ENCODE measurements around the gene CADM1. TPM values are rescaled to one million over a fixed set of nuclear protein-coding genes. Genes with fewer than 3 reads are reported as not detected.

Gene CADM1
- total RNA-seq, 6 experiments from 2014 or later = 21.1 to 56.7 (median 30.6) TPM

GRCh38 chr11:115430345-115430744 lies 73.9 kb downstream of the CADM1 start:
- Histone ChIP-seq H3K27ac (no peak overlapping the region), H3K27me3 (no peaks in the 10 kb centered on the region), H3K4me3 (no peak overlapping the region), H3K36me3 (no peaks in the 10 kb centered on the region), H3K4me1 (peaks cover 0 to 6% (median 0%) of the 10 kb centered on the region in 4 donors), H3K9me3 (no peaks in the 10 kb centered on the region)
- WGBS (ENCODE audit: insufficient coverage, low coverage, low lambda C conversion rate, missing lambda C conversion rate) = 95% methylated on average over 1 of the region's 1 CpG
- TF ChIP-seq, protein P1, sequence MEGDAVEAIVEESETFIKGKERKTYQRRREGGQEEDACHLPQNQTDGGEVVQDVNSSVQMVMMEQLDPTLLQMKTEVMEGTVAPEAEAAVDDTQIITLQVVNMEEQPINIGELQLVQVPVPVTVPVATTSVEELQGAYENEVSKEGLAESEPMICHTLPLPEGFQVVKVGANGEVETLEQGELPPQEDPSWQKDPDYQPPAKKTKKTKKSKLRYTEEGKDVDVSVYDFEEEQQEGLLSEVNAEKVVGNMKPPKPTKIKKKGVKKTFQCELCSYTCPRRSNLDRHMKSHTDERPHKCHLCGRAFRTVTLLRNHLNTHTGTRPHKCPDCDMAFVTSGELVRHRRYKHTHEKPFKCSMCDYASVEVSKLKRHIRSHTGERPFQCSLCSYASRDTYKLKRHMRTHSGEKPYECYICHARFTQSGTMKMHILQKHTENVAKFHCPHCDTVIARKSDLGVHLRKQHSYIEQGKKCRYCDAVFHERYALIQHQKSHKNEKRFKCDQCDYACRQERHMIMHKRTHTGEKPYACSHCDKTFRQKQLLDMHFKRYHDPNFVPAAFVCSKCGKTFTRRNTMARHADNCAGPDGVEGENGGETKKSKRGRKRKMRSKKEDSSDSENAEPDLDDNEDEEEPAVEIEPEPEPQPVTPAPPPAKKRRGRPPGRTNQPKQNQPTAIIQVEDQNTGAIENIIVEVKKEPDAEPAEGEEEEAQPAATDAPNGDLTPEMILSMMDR (IDR thresholded peaks at IDR 0.05) = no peak
- no peak for TF ChIP-seq POLR2A (IDR thresholded peaks at IDR 0.05)
- intact Hi-C loops (cut with DNase I) = no loop called here
- DNase-seq (no peak), ATAC-seq (no peak)

GRCh38 chr11:115428306-115428705 lies 75.9 kb downstream of the CADM1 start:
- Histone ChIP-seq H3K4me3 (no peak overlapping the region), H3K27me3 (no peaks in the 10 kb centered on the region), H3K9me3 (no peaks in the 10 kb centered on the region), H3K4me1 (peaks cover 0 to 6% (median 0%) of the 10 kb centered on the region in 4 donors), H3K36me3 (no peaks in the 10 kb centered on the region), H3K27ac (no peak overlapping the region)
- no peak for TF ChIP-seq POLR2A (IDR thresholded peaks at IDR 0.05)
- TF ChIP-seq, protein P1 (IDR thresholded peaks at IDR 0.05) = no peak
- DNase-seq = no peak
- intact Hi-C loops (cut with DNase I) = no loop called here
- no peak for ATAC-seq

DNA sequence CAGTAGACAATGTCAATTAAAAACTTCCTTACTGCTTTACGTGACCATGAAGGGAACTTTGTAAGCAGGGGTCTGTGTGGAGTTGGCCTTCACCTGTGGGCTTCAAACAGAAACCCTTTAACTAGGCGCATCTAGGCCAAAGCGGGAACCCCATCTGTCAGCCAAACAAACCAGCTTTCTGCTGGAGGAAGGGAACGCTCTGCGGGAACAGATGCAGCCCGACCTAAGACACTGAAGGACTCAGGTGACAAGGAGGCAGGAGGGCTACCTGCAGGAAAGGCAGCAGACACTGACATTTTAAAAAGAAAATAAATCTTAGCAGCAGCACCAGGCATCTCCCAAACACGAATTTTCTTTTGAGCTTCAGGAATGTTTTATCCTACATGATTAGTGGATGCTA lies 78.4 kb downstream of the CADM1 start:
- Histone ChIP-seq H3K27me3 (no peaks in the 10 kb centered on the region), H3K9me3 (no peaks in the 10 kb centered on the region), H3K27ac (no peak overlapping the region), H3K36me3 (no peaks in the 10 kb centered on the region), H3K4me3 (no peak overlapping the region), H3K4me1 (no peaks in the 10 kb centered on the region)
- DNase-seq (no peak), ATAC-seq (no peak)
- 78% methylated on average over 5 of the region's 7 CpGs for WGBS (ENCODE audit: insufficient coverage, low coverage, low lambda C conversion rate, missing lambda C conversion rate)
- intact Hi-C loops (cut with DNase I) = no loop called here
- TF ChIP-seq, protein P1 (IDR thresholded peaks at IDR 0.05) = no peak
- TF ChIP-seq POLR2A (IDR thresholded peaks at IDR 0.05) = no peak

DNA sequence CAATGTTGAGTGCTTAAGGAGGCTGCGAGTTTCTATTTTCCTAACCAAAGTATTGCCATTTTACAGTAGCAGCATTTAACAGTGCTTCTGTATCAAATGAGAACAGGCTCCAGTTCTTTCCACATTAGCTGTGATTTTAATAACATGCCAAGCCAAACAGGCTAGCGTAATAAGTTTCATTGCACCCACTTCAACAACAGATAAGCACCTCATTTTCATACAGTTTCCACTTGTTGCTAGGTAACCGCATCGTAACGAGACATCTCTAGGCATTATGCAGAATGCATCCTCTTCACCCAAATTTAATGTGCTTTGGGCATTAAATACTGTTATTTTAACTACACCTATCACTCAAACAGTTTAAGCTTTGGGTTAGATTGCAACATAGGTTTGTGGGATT lies 79.0 kb downstream of the CADM1 start:
- WGBS (ENCODE audit: insufficient coverage, low coverage, low lambda C conversion rate, missing lambda C conversion rate) = 88% methylated on average over 5 of the region's 5 CpGs
- intact Hi-C loops (cut with DNase I) = no loop called here
- Histone ChIP-seq H3K27ac (no peak overlapping the region), H3K9me3 (no peaks in the 10 kb centered on the region), H3K4me3 (no peak overlapping the region), H3K36me3 (no peaks in the 10 kb centered on the region), H3K27me3 (no peaks in the 10 kb centered on the region), H3K4me1 (no peaks in the 10 kb centered on the region)
- TF ChIP-seq, protein P1 (IDR thresholded peaks at IDR 0.05) = no peak
- no peak for TF ChIP-seq POLR2A (IDR thresholded peaks at IDR 0.05)
- no peak for ATAC-seq
- DNase-seq = no peak

Measured in right lobe of liver (tissue), 6 donors.